K562 (cell line): ENCODE results near the gene LYVE1. TPM values are rescaled to one million over a fixed set of nuclear protein-coding genes. Genes with fewer than 3 reads are reported as not detected.
A peak's percentile ranks its signal among the peaks of the same experiment; 100 is the strongest.

Experiments
- CBFA2T3 ChIP-seq: fragments of 450-650 bp; IDR thresholded peaks from 2 replicates; pipeline ENCODE4 v1.6.1; 2017
- CBX2 ChIP-seq: fragments of 200-600 bp; sonication (generic); IDR thresholded peaks from one replicate; pipeline ENCODE4 v1.6.1; 2012; ENCODE audit warnings: mild to moderate bottlenecking, low read length, inconsistent platforms; ENCODE audit not compliant: insufficient read depth, poor library complexity, severe bottlenecking
- ERF ChIP-seq: fragments of 450-650 bp; formaldehyde crosslinking; IDR thresholded peaks from 2 replicates; pipeline ENCODE4 v1.4.0; 2020; ENCODE audit warnings: mild to moderate bottlenecking, mixed read lengths
- FOSL1 ChIP-seq: fragments of 200-800 bp; sonication (Bioruptor generic); conservative IDR thresholded peaks from 2 replicates; pipeline ENCODE4 v1.6.1; 2016; ENCODE audit warnings: missing genetic modification characterization, missing compliant biosample characterization
- FUS ChIP-seq: fragments of 200-400 bp; formaldehyde crosslinking; optimal IDR thresholded peaks from 2 replicates; pipeline ENCODE3; 2017; ENCODE audit warnings: low read depth, low read length
- MED1 ChIP-seq: sonication (generic); formaldehyde crosslinking; IDR thresholded peaks from 2 replicates; pipeline ENCODE4 v1.8.1; 2023; ENCODE audit warnings: missing genetic modification reagents, borderline replicate concordance
- NR4A1 ChIP-seq, 2 experiments: fragments of 250-450 bp in 1 of 2; fragments of 450-650 bp in 1 of 2; sonication (Bioruptor Pico) in 1 of 2; IDR thresholded peaks; 2 replicates each; pipeline versions ENCODE4 v1.4.0 to v1.6.1; 2016 to 2020; ENCODE audit warnings: mild to moderate bottlenecking in 2 of 2, missing compliant biosample characterization in 1 of 2, missing genetic modification characterization in 1 of 2, moderate library complexity in 1 of 2
- POLR2H ChIP-seq: IDR thresholded peaks from 2 replicates; pipeline ENCODE4 v1.6.1; 2016; ENCODE audit warnings: missing genetic modification characterization, low read depth, mild to moderate bottlenecking, control low read depth, missing compliant biosample characterization, moderate library complexity
- PTRF ChIP-seq: fragments of 450-650 bp; IDR thresholded peaks from 2 replicates; pipeline ENCODE4 v1.6.1; 2016; ENCODE audit warnings: mild to moderate bottlenecking, missing genetic modification characterization, missing compliant biosample characterization
- RFX5 ChIP-seq: IDR thresholded peaks from 2 replicates; pipeline ENCODE4 v1.6.1; 2011; ENCODE audit warnings: low read depth, mild to moderate bottlenecking, improper control_type of control experiment, low read length
- TCF3 ChIP-seq: sonication (generic); formaldehyde crosslinking; IDR thresholded peaks from 2 replicates; pipeline ENCODE4 v1.4.0; 2020; ENCODE audit warnings: mild to moderate bottlenecking, missing genetic modification reagents
- ZNF24 ChIP-seq: fragments of 450-650 bp; IDR thresholded peaks from 2 replicates; pipeline ENCODE4 v1.6.1; 2016
- ZNF316 ChIP-seq: fragments of 450-650 bp; IDR thresholded peaks from 2 replicates; pipeline ENCODE4 v1.6.1; 2016
- ZNF512 ChIP-seq: IDR thresholded peaks from 2 replicates; pipeline ENCODE4 v1.6.1; 2016; ENCODE audit warnings: missing genetic modification characterization, missing compliant biosample characterization
- polyA plus RNA-seq, 8 experiments: library from polyadenylated mRNA; depleted of rRNA in 4 of 8; stranded (reverse) in 5 of 8; unstranded in 3 of 8; fragments of >200 nt; fragmentation: Nextera tagmentation in 2 of 8; fragmentation: Illumina TruSeq in 1 of 8; extraction: Ambion mirVana in 2 of 8; extraction: Trizol in 1 of 8; gene quantifications; 2 replicates each; pipeline versions ENCODE4 v1.2.1 to v1.2.3, GENCODE V29; 2011 to 2014; ENCODE audit warnings: inconsistent platforms in 1 of 8, missing spikeins in 1 of 8
- total RNA-seq, 7 experiments: library from RNA; depleted of rRNA in 6 of 7; stranded (reverse); fragments of >200 nt in 6 of 7; fragmentation: Illumina TruSeq in 2 of 7; extraction: Trizol in 2 of 7; gene quantifications; 2 replicates each; pipeline versions ENCODE4 v1.2.1 to v1.2.3, GENCODE V29; 2011 to 2021; ENCODE audit warnings: low replicate concordance in 1 of 7
- TF ChIP-seq, protein P1 (sequence below): sonication (generic); formaldehyde crosslinking; IDR thresholded peaks from 2 replicates; pipeline ENCODE4 v1.9.0; 2022; ENCODE audit warnings: mild to moderate bottlenecking, missing genetic modification reagents
- TF ChIP-seq, protein P2 (sequence below): fragments of 450-650 bp; IDR thresholded peaks from 2 replicates; pipeline ENCODE4 v1.6.1; 2016; ENCODE audit warnings: antibody characterized with exemption
- TF ChIP-seq, protein P3 (sequence below): fragments of 150-350 bp; IDR thresholded peaks from 2 replicates; pipeline ENCODE4 v1.6.1; 2014; ENCODE audit warnings: low read depth, mild to moderate bottlenecking, low read length, borderline replicate concordance

The LYVE1 gene
- total and polyA plus RNA-seq, 9 of the 15 experiments (the other 6 are each of a cell fraction or from before 2014, with no cell fraction given), result 0.06 to 1.1 (median 0.14) TPM; not detected in 1

DNA sequence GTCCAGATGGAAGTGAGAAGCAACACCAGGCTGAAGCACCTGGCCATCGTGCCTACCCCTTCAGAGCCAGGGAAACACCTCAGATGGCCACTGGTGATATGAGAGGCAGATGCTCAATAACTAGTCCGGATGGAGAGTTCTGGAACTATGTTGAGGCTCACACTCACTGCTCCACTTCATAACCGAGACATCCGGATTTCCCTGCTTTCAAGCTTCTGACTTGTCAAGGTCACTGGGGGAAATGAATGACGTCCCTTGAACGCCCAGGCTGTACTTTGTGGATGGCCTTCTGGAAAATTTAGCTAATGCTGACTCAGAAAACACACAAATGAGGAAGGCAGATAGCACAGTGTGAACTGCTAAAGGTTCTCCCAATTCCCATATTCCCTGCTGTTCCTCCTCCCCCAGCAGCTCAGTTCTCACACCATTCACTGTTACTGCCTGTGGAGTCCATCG, at the start of gene LYVE1 (continued):
- TF ChIP-seq ZNF316, result peak; percentile 78
- TF ChIP-seq, protein P1, sequence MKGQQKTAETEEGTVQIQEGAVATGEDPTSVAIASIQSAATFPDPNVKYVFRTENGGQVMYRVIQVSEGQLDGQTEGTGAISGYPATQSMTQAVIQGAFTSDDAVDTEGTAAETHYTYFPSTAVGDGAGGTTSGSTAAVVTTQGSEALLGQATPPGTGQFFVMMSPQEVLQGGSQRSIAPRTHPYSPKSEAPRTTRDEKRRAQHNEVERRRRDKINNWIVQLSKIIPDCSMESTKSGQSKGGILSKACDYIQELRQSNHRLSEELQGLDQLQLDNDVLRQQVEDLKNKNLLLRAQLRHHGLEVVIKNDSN (CRISPR knock-in tag), result no peak
- no peak for TF ChIP-seq ZNF512 (tag)
- no peak for TF ChIP-seq PTRF (tag)
- TF ChIP-seq POLR2H, result no peak
- peak; percentile 11; the same call in 1 of the 2 replicates for TF ChIP-seq TCF3
- no peak for TF ChIP-seq CBX2
- no peak for TF ChIP-seq MED1 (CRISPR knock-in tag)
- no peak for TF ChIP-seq ZNF24
- TF ChIP-seq FOSL1 (tag), result peak; percentile 75
- TF ChIP-seq, protein P2, sequence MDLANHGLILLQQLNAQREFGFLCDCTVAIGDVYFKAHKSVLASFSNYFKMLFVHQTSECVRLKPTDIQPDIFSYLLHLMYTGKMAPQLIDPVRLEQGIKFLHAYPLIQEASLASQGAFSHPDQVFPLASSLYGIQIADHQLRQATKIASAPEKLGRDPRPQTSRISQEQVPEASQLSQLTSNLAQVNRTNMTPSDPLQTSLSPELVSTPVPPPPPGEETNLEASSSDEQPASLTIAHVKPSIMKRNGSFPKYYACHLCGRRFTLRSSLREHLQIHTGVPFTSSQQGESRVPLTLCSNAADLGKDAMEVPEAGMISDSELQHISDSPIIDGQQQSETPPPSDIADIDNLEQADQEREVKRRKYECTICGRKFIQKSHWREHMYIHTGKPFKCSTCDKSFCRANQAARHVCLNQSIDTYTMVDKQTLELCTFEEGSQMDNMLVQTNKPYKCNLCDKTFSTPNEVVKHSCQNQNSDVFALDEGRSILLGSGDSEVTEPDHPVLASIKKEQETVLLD, result no peak
- no peak for TF ChIP-seq FUS
- peak; percentile 15; the same call in 1 of the 2 replicates for TF ChIP-seq CBFA2T3
- no peak for TF ChIP-seq NR4A1 (CRISPR knock-in tag; IDR thresholded peaks at IDR 0.05)
- no peak for TF ChIP-seq NR4A1 (tag; IDR thresholded peaks at IDR 0.05)
- TF ChIP-seq RFX5, result no peak
- TF ChIP-seq ERF (CRISPR knock-in tag), result no peak
- TF ChIP-seq, protein P3, sequence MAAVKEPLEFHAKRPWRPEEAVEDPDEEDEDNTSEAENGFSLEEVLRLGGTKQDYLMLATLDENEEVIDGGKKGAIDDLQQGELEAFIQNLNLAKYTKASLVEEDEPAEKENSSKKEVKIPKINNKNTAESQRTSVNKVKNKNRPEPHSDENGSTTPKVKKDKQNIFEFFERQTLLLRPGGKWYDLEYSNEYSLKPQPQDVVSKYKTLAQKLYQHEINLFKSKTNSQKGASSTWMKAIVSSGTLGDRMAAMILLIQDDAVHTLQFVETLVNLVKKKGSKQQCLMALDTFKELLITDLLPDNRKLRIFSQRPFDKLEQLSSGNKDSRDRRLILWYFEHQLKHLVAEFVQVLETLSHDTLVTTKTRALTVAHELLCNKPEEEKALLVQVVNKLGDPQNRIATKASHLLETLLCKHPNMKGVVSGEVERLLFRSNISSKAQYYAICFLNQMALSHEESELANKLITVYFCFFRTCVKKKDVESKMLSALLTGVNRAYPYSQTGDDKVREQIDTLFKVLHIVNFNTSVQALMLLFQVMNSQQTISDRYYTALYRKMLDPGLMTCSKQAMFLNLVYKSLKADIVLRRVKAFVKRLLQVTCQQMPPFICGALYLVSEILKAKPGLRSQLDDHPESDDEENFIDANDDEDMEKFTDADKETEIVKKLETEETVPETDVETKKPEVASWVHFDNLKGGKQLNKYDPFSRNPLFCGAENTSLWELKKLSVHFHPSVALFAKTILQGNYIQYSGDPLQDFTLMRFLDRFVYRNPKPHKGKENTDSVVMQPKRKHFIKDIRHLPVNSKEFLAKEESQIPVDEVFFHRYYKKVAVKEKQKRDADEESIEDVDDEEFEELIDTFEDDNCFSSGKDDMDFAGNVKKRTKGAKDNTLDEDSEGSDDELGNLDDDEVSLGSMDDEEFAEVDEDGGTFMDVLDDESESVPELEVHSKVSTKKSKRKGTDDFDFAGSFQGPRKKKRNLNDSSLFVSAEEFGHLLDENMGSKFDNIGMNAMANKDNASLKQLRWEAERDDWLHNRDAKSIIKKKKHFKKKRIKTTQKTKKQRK, result no peak
